HuH-7.5 (cell line): Measurements from ENCODE around the gene SMNDC1.

Experiments used
- DNase-seq: peaks from one replicate; pipeline ENCODE4 v3.0.0; 2011; ENCODE audit warnings: low spot score

SMNDC1 gene

DNA sequence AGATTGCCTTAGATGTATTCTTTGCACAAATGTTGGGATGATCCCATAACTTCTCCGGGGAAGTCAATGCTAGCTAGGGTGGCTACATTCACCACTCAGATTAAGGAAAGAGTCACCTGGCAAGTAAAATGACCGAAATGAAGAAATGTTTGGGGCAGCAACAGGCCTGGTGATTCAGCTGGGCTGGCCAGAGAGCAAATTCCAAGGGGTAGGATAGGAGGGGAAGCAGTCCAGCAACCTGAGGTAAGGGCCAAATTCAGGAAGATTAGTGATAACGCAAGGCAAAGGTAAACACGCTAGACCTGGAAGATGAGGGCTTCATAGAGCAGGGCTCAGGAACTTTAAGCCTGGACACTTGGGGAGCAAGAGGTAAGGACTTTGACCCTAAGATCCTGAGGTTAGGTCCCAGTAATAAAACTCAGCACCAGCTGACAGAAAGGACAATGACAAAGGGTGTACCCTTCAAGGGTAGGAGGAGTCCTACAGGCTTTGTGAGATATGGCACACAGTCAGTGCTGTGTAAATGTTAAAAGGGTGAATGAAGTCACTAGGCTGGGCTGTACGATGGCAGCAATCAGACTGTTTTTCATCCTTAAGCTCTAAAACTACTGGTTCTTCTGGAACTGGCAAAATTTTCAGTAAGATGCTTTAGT is 22.7 kb upstream of the SMNDC1 start:
- DNase-seq: no peak

- DNase-seq: no peak
Measured at GRCh38 chr10:110326351-110327032, 21.8 kb upstream of the SMNDC1 start.

- no peak for DNase-seq
Measured at GRCh38 chr10:110324805-110325280, 20.1 kb upstream of the SMNDC1 start.

DNA sequence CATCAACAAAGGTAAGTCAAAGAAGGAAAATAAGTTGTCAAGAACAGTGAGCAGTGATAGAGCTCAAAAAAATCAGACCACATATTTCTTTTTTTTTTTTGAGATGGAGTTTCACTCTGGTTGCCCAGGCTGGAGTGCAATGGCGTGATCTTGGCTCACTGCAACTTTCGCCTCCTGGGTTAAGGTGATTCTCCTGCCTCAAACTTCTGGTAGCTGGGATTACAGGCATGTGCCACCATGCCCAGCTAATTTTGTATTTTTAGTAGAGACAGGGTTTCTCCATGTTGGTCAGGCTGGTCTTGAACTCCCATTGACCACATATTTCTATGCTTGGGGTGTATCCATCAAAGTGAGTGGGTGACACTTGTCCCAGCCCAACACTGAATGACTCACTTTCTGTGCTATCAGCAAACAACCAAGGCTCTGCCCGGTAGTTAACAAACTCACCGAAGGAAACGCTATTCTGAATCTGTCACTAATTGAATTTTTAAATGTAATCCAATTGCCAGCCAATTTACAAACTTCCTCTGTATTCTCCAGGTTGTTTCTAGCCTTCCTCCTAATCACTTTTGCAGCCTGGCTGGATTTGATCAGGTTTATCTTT is 19.6 kb upstream of the SMNDC1 start:
- DNase-seq: no peak

- DNase-seq: no peak
Measured at GRCh38 chr10:110323503-110323902, 18.8 kb upstream of the SMNDC1 start.

DNA sequence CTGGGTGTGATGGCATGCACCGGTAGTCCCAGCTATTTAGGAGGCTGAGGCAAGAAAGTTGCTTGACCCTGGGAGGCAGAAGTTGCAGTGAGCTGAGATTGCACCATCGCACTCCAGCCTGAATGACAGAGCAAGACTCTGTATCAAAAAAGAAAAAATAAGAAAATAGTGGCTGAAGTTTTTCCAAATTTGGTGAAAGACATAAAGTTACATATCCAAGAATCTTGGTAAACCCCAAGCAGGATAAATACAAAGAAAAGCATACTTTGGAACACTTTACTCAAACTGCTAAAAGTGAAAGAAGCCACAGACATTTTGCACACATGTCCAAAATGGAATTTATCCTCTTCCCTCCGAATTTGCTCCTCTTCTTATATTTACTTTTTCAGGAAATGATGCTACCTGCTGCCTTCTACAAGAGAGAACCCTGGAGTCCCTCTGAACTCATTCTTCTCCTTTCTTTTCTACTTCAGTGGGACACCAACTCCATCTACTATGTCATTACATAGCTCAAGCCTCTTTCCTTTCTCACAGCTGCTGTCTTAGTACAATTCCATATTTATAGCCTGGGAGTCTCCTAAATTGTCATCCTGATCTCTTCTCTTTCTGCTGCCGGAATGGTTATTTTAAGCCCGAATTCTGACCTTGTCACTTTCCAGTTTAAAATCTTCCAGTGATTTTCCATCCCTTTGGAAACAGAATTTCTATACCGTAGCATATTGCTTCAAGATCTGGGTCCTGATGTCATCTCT is 17.3 kb upstream of the SMNDC1 start:
- DNase-seq: no peak

GRCh38 chr10:110317866-110318850 is 13.4 kb upstream of the SMNDC1 start:
- no peak for DNase-seq

DNA sequence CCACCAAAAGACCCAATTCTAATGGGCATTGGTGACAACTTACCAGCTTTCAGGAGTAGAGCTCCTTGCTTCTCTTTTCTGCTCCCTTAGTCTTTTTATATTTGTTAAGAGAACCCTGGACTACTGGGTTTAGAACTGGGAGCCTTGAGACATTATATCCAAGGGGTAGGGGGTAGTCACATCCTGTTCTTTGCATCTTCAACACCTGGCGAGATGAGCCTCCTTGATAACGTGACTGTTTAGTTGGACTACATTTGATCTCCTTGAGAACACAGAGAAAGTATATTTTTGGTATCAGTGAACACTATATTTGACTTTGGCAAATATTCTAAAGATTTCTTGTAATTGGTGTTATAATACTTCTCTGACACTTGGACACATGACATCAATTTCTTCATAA is 9.0 kb upstream of the SMNDC1 start:
- no peak for DNase-seq

DNA sequence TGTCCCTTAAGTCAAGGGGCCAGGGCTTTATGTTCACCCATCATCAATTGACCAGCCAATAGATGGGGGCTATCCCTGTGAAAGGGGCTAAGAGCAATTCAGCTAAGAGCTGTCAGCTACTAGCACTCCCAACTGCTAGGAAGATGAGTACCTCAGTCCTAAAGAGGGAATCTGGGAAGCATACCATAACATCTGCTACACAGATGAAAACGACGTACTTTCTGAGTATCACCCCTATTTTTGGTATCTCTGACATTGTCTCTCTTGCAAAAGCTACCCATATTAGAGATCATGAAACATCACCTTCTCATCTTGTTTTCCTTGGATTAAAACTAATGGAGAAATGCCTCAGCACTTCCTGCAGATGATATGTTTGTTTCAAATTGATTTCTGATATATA is 7.5 kb upstream of the SMNDC1 start:
- no peak for DNase-seq

- DNase-seq: peak; percentile 37
Measured at GRCh38 chr10:110311357-110311949, 6.7 kb upstream of the SMNDC1 start.

- no peak for DNase-seq
Measured at GRCh38 chr10:110310741-110311140, 6.0 kb upstream of the SMNDC1 start.

DNA sequence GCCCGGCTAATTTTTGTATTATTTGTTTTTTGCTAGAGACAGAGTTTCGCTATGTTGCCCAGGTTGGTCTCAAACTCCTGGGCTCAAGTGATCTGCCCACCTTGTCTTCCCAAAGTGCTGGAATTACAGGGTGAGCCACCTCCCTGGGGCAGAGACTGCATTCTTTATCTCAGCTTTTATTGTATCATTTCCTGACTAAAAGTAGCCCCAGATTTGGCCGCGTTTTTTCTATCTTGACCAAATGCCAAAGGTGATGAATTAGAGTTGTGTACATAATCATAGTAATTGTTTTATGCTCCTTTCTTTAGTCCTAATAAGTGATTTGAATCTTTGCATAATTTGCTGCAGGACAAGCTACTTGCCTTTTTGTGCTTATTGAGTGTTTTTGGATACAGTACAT is 3.1 kb upstream of the SMNDC1 start:
- no peak for DNase-seq

GRCh38 chr10:110306452-110306768 is 1.7 kb upstream of the SMNDC1 start:
- DNase-seq: no peak

- peak; percentile 37 for DNase-seq
Measured at GRCh38 chr10:110305767-110306451, 1.2 kb upstream of the SMNDC1 start.

DNA sequence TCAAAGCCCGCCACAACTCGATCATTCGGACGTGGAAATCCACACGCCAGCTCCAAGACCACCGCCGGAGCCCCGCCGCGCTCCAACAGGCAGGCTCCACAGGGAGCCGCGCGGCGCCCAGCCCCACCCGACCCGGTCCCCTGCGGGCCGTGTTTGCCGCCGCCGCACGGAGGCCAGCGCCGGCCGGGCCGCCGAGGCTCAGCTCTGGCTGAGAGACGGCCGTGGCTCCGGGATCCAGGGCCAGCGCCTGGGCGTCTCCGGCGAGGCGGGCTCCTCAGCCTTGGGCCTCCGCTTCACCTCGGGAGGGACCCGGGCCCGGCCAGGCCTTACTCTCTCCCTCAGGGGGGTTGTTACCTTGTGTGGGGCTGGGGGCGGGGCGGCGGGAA is 333 bp downstream of the SMNDC1 start:
- peak; percentile 25 for DNase-seq

DNA sequence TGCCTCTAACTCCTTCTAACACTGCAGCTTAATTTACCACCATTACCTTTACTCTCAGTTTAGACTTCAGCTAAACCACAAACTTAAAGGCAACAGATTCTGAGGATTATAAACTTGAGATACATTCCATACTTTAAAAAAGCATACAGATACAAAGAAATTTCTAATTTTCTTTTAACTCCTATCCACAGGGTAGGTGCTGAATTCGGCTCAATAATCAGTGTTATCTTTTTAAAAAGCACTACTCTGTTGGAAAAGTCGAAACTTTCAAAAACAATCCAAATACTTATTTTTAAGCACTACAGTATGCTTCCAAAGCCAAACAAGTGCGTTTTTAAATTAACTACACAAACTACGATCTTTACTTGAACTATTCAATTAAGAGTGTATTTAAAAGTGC is 1.0 kb downstream of the SMNDC1 start:
- no peak for DNase-seq

DNA sequence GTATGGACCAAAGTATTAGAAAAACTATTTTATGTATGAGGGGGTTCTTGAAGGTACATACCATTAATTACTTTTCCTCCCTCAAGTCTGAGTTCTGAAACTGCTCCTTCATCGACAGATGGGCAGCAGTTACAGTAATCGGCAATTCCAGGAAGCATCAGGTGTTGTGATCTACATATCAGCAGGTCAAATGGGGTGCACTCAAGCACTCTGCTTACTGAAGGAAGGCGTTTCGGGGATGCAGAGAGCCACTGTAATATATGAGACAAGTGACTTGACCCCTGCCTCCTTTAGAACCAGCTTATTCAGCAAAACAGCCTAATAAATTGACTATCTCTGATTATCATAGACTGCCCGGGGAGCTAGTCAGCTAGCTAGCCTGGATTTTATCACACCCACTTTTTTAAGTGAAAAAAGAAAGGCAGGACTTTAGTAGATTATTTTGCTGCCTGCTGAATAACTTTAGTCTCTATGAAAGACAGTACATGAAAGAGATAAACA is 4.2 kb downstream of the SMNDC1 start:
- no peak for DNase-seq

DNA sequence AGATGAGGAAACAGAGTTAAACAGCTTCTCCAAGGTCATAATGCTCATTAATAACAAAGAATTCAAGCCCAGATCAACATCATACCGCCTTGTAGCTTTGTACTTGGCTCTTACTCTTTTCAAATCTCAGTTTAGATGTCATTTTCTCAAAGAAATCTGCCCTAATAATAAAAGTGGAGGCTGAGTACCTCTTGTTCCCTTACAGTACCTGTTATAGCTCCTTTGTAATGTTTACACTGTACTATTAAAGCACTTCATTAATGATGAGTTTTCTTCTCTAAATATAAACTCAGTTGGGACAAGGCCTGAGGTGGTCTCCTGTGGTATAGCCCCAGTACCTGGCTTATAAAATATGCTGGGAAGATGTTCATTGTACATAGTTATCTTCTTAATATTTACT is 7.8 kb downstream of the SMNDC1 start:
- no peak for DNase-seq

DNA sequence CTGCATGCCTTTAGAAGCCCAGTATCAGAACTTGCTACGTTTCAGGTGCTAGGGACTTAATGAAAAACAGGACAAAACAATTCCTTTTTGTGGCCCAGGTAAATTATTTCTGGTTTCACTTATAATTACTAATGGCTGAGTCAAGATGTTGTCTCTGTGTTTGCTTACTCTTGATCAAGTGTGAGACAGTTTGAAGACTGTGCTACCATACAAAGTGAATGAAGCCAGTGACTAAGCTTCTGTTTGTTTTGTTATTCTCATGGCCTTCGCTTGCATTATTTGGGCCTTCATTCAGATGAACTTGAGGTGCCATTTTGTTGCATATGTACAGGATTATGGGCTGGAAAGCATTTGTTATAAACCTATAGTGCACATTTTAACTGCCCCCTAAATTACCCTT is 17.9 kb downstream of the SMNDC1 start:
- no peak for DNase-seq

DNA sequence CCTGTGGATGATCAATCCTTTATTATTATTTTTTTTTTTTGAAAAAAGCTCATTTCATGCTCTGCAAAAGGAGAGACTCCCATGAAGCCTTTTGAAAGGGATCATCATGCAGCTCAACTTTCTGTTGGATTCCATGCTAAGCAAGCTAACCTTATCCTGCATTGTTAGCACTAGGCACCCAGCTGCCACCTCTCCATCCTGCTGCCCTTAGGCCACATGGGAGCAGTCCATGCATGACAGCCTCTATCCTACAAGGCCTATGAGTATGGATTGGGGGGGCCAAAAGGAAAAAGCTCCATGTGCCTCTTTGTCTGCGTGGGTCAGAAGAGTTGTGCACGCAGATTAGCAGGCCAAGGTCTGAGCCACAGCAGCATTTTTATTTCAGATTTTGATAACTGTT is 19.2 kb downstream of the SMNDC1 start:
- no peak for DNase-seq

- DNase-seq: no peak
Measured at GRCh38 chr10:110284262-110284661, 20.5 kb downstream of the SMNDC1 start.
